ENCODE data around the gene GPR132. TPM values are rescaled to one million over a fixed set of nuclear protein-coding genes. Genes with fewer than 3 reads are reported as not detected.

GPR132 gene
- total and polyA plus RNA-seq, 10 of the 15 experiments (the other 5 are each of a cell fraction or from before 2014, with no cell fraction given), result 1.9 to 49.3 (median 20.4) TPM

- no TSS peak for BruUV-seq (replicated peaks)
- H3K36me3 ChIP-seq (ENCODE audit: control insufficient read depth in 2 of 2, insufficient read depth in 2 of 2, low read length in 1 of 2), result peaks cover 41 to 52% of the 10 kb centered on the region in 2 experiments
- intact Hi-C loops (cut with micrococcal nuclease; ENCODE audit: unreplicated experiment), result no loop called here
These were observed 55.1 kb downstream of the GPR132 start for GRCh38 chr14:105010106-105010505.

More at GRCh38 chr14:105010106-105010505, 55.1 kb downstream of the GPR132 start:
- ChIA-PET CTCF (no interaction called here), RAD21 (ENCODE audit: unreplicated experiment) (no interaction called here), POLR2A (no interaction called here), SMC1A (ENCODE audit: uncharacterized antibody, unreplicated experiment) (no interaction called here)
- H3K4me2 ChIP-seq (ENCODE audit: control insufficient read depth, insufficient read depth), result no peak overlapping the region
- no peak overlapping the region for H3K27ac ChIP-seq (ENCODE audit: control insufficient read depth, insufficient read depth)
- no peaks in the 10 kb centered on the region for H3K9me3 ChIP-seq (replicated peaks; ENCODE audit: control insufficient read depth, insufficient read depth, low read length)
- DNase-seq (ENCODE audit: low read depth, low spot score) (no peak), ATAC-seq (no peak), FAIRE-seq (no peak)
- 80% methylated on average over 4 of the region's 4 CpGs for WGBS (ENCODE audit: insufficient coverage, insufficient replicate concordance, low lambda C conversion rate, missing lambda C conversion rate)
- TF ChIP-seq CBX3 (IDR thresholded peaks at IDR 0.05; ENCODE audit: borderline replicate concordance, low read depth), result no peak
- no peak for TF ChIP-seq BCLAF1 (IDR thresholded peaks at IDR 0.05)
- H3K4me1 ChIP-seq (ENCODE audit: control insufficient read depth, insufficient read depth, low read length), result peaks cover 16% of the 10 kb centered on the region
- H3K79me2 ChIP-seq (ENCODE audit: control insufficient read depth, insufficient read depth, low read length), result peaks cover 58% of the 10 kb centered on the region
- in situ Hi-C loops (cut with MboI), result no loop called here
- H2AFZ ChIP-seq (ENCODE audit: control insufficient read depth, low read depth, low read length), result no peak overlapping the region
- no peaks in the 10 kb centered on the region; the same call in none of the 2 replicates for H4K20me1 ChIP-seq (ENCODE audit: control insufficient read depth, insufficient read depth)
- H3K9ac ChIP-seq (ENCODE audit: control insufficient read depth, insufficient read depth, low read length), result no peak overlapping the region
- no peak overlapping the region for H3K4me3 ChIP-seq
- no peaks in the 10 kb centered on the region for H3K27me3 ChIP-seq (replicated peaks in 1 of 2; ENCODE audit: control insufficient read depth in 2 of 2, insufficient read depth in 2 of 2, low read length in 1 of 2)
